ENCODE measurements around the gene PCBP1.
A peak's percentile ranks its signal among the peaks of the same experiment; 100 is the strongest.
"Not testable (repeated sequence)": the region's sequence is repeated elsewhere in the genome, so short reads cannot be mapped to it uniquely, and the experiment has no call there.

PCBP1 gene

DNA sequence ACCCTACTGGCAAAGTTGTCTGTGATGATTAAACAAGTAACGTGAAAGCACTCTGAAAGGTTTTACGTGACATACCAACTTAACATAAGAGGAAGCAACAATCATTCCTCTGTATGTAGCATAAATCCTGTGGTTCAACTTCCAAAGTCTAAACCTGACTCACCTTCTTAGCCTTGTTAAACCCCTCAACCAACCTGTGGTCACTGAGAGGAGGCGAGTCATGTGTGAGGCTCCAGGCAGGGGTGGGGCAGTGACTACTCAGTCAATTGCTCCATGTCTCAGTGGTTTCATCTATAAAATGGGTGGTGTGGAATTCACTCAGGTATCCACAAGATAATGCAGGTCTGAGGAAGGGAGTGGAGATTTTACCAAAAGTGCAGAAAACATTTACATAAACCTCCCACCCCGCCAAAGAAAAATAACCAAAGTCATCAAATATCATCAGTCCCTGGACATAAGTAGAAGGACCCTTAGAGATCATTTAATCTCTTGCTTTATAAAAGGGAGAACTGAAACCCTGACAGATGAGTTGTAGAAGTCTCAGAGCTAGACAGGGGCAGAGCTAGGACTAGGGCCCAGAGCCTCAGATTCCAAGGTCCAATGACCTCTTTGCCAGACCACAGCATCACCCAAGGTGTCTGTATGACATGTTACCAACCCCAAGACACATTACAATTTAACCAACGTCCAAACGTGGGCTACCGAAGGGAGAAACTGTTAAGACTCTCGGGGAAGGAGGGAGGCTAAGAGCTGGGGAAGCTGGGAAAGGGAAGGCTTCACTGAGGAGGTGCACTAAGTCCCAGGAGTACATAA, 3.7 kb upstream of the PCBP1 start:
- DNase-seq: no peak

DNA sequence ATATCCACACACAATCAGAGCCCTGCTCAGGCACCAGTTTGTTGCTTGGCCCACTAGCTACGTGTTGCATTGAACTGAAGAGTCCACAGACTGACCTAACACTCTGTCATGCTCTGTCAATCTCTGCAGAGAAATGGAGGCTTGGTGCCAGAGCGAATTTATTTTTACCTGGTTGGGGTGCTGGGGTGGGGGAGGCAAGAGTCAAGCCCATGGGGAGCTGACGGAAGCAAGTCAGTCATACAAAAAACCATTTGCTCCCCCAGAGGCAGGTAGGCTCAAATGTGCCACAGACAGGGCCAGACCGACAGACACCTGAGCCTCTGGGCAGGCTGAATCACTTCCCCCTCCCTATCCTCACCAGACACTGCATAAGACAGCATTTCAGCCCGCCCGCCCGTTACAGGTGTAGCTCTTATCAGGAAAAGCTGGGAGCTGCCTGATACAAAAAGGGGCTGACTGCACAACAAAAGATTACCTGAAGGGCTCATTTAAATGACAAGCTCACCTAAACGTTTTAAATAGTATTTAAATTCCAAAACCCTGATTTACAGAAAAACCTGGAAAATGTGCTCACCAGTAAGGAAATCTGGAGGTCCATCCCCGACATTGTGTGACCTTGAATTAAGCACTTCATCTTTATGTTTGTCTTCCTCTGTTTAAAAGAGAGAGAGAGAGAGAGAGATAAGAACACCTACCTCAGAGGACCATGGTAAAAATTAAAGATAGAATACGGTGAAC, 2.1 kb upstream of the PCBP1 start:
- peak; percentile 51 for DNase-seq

DNA sequence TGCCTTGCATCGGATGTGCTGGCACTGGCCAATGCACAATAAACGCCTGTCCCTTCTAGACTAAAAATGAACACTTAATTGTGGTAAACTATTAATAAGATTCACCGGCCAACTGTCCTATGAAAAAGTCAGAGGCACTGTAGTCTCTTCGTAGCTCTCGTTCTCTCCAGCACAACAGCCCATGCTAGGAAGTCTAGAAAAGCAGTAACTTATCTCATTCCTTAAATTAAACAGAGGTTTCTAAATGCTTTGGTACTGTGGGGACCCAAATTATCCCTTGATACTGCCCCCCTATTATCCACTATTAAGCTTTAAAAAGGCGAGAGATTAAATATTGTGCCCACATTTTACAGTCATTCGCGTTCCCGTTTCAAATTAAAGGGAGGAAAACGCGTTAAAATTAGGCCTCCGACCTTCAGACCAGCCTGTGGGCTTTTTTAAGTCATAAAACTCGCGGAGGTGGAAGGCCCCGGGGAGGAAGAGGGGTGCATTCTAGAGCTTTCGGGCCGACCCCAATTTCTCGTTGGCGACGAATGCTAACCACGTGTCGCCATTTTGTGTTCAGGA, 1.5 kb upstream of the PCBP1 start:
- no peak for DNase-seq

DNA sequence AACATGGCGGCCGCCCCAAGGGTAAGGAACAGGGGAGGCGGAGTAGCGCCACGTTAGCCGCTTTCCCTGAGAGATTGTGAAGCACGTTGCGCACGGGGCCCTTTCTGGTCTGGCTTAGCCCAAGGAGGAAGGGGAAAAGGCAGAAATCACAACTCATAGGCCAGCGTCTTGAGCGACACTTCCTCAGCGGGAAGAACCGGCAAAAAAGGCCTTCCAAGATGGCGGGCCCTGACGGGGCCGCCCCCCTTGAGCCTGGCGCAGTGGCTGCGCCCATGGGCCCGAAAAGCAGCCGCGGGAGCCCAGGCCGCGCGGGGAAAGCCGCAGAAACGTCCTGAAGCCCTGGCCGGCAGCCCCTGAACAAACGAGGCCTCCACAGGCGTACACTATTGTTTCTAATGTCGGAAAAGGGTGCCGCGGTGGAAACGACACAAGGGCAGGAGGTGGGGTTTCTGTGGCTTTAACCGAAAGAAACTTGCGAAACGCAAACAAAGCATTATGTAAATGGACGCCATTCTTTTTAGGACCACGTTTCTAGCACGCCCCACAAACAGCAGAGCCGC, 919 bp upstream of the PCBP1 start:
- peak; percentile 34 for DNase-seq

DNA sequence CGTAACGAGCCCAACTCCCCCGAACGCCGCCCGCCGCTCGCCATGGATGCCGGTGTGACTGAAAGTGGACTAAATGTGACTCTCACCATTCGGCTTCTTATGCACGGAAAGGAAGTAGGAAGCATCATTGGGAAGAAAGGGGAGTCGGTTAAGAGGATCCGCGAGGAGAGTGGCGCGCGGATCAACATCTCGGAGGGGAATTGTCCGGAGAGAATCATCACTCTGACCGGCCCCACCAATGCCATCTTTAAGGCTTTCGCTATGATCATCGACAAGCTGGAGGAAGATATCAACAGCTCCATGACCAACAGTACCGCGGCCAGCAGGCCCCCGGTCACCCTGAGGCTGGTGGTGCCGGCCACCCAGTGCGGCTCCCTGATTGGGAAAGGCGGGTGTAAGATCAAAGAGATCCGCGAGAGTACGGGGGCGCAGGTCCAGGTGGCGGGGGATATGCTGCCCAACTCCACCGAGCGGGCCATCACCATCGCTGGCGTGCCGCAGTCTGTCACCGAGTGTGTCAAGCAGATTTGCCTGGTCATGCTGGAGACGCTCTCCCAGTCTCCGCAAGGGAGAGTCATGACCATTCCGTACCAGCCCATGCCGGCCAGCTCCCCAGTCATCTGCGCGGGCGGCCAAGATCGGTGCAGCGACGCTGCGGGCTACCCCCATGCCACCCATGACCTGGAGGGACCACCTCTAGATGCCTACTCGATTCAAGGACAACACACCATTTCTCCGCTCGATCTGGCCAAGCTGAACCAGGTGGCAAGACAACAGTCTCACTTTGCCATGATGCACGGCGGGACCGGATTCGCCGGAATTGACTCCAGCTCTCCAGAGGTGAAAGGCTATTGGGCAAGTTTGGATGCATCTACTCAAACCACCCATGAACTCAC, 673 bp downstream of the PCBP1 start:
- no peak for DNase-seq

DNA sequence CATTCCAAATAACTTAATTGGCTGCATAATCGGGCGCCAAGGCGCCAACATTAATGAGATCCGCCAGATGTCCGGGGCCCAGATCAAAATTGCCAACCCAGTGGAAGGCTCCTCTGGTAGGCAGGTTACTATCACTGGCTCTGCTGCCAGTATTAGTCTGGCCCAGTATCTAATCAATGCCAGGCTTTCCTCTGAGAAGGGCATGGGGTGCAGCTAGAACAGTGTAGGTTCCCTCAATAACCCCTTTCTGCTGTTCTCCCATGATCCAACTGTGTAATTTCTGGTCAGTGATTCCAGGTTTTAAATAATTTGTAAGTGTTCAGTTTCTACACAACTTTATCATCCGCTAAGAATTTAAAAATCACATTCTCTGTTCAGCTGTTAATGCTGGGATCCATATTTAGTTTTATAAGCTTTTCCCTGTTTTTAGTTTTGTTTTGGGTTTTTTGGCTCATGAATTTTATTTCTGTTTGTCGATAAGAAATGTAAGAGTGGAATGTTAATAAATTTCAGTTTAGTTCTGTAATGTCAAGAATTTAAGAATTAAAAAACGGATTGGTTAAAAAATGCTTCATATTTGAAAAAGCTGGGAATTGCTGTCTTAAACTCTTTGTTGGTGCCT, 1.4 kb downstream of the PCBP1 start:
- no peak for DNase-seq

DNA sequence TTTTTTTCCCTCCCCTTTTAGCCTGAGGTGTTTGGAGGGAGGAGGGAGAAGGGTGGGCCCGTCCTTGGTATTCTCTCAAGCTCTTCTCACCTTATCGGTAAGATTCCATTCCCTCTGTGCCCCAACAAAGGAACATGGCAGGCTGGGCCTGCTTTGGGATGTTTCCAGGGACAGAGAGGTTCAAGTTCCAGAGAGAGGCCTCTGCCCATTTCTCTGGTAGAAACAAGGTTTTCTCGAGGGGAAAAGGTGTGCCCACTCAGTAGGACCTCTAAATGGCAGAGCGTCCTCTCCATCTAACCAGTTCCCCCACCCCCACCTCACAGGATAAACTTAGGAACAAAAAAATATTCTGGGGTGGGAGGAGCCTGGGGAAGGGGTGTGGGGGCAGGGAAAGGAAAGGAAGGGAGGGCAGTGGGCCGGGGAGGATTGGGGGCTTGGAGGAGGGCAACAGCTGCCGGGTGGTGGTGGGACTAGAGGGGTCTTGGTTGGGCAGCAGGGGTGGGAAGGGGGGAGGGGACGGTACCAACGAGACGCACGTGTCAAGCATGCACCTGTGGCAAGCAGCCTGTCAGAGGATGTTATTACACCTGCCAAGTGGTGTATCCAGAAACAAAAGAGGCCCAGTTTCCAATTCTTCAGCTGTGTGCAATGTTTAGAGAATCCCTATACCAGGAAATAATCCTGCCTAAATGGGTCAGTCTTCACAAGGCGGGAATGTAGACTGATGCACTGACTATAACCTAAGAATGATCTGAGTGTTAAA, 2.1 kb downstream of the PCBP1 start:
- DNase-seq: peak; percentile 80

DNA sequence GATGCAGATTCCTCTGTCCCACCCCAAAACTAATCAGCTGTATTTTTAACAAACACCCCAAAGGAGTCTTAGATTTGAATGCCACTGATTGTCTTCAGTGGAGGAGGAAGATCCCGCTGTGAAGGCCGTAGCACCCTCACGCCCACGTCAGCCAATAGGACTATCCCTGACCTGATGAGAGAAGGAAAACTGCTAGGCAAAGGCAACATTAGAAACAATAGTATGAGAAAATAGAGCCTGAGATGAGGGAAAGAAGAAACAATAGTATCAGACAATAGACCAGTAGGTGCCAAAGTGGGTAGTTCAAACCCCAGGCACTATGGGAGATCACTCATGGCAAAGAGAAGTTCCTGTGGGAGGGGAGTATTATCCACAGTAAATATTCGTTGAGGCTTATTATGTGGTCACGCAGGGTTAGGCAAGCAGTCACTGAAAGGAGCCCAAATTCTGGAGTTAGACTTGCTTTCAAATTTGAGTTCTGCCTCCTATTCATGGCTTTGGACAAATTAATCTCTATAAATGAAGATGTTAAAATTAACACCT, 2.8 kb downstream of the PCBP1 start:
- DNase-seq: no peak

DNA sequence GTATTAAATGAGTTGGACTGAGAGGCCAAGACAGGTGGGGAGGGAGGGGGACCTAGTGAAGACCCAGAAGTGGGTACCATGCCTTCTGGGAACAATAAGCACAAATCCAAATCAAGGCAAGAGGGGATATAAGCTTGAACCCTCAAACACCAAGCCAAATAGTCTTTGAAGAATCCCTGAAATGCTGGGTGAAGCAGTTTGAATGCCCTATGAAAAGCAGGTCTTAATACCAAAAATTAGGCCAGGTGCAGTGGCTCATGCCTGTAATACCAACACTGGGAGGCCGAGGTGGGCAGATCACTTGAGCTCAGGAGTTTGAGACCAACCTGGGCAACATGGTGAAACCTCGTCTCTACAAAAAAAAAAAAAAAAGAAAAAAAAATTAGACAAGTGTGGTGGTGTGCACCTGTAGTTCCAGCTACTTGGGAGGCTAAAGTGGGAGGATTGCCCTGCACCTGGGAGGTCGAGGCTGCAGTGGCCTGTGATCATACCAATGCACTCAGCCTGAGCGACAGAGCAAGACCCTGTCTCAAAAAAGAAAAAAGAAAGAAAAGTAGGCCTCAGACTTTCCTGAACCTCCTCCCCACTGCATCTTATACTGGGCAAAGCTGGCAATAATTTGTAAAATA, 3.5 kb downstream of the PCBP1 start:
- DNase-seq: no peak

DNA sequence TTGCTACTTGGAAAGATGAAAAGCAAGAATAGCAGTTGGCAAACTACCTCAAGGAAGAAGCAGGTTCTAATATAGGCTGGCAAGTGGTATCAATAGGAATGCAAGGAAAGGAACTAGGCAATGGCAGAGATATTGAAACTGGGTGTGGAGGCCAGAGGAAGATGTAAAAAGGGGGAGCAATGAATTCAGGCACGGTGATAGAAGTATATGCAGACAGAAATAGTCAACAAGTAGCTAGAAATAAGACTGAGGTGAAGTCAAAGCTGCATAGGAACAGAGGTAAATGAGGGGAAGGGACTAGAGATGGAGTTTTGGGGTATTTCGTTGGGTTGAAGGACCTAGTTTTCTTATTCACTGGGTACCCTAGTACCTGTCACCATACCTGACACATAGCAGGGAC, 4.1 kb downstream of the PCBP1 start:
- DNase-seq: no peak

DNA sequence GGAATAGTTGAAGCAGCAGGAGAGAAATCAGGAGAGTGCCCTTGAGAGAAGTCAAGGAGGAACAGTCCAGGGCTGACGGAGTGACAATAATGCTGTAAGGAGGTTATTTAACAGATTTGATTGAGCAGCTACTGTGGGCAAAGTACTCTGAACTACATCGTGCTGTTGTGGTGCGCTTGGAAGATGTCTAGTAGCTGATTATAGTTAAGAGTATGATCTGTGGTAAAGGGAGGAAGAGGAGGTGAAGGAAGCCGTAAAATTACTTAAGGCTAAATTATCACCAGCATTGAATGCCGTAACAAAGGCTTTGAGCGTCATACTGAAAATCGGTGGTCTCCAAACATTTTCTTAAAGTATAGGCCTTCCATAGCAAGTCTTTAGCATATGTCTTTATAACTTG, 4.5 kb downstream of the PCBP1 start:
- no peak for DNase-seq

DNA sequence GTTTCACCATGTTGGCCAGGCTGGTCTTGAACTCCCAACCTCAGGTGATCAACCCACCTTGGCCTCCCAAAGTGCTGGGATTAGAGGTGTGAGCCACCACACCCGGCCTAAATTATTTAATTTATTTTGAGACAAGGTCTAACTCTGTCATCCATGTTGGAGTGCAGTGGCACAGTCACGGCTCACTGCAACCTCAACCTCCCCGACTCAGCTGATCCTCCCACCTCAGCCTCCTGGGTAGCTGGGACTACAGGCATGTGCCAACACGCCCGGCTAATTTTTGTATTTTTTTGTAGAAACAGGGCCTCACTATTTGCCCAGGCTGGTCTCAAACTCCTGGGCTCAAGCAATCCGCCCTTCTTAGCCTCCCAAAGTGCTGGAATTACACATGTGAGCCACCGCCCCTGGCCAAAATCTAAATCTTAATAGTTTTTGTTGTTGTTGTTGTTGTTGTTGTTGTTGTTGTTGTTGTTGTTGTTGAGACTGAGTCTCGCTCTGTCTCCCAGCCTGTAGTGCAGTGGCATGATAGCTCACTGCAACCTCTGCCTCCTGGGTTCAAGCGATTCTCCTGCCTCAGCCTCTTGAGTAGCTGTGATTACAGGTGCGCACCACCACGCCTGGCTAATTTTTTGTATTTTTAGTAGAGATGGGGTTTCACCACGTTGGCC, 5.4 kb downstream of the PCBP1 start:
- DNase-seq: not testable (repeated sequence)

DNA sequence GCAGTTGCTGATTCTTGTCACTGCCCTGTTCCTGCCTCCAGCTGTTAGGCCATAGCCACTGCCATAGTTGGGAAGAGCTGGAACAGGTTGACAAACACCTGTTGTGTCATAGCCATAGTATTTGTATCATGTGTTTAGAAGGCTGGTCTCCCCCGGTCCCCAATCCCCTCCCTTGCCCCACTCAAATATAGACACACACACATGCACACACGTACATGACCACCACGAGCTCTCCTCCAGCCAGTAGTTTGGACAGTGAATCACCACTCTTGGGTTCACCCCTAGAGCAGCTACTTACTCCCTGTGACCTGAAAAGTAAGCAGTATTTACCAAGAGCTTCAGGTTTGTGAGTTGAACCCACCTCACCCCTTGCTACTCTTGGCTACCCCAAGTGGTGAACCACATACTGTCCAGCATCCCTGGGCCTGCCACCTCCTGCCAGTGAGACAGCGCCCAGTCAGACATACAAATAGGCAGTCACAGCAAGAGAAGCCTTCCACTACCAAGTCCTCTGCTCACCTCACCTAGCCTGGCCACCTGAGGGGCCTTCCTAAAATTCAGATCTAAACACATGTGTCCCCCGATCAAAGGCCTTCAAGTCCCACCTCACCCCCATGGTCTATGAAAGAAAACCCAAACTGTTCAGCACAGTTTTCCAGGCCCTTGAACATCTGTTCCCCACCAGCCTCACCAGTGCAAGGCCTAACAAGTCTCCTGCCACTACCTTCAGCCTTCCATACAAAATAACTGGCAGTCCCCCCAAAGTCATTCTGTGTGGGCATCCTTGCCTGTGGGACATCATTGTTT, 7.1 kb downstream of the PCBP1 start:
- DNase-seq: no peak

DNA sequence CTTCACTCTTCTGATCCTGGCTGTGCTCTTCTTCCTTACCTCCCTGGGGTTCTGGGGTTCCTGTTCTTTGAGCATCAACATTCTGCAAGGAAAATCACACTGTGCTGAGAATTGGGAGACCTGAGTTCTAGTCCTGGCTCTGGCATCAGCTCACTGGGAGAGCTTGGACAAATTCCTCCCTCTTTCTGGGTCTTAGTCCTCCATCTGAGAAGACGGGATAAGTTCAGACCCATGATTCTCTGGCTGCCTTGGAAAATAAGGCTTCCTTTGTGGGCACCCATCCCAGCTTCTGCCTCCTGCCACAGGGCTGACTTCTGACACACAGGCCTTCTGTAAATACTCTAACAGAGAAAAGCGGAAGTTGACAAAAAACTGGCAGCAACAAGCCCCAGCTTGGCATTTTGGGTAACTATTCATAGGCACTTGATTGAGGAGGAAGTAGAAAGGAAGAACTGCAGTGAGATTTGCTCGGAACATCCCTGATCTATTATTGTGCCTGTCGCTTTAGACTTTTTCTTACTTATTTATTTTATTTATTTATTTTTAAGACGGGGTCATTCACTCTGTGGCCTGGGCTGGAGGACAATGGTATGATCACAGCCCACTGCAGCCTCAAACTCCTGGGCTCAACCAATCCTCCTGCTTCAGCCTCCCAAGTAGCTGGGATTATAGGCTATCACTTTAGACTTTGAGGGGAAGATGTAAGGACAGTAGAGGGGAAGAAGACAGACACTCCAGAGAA, 7.9 kb downstream of the PCBP1 start:
- no peak for DNase-seq

DNA sequence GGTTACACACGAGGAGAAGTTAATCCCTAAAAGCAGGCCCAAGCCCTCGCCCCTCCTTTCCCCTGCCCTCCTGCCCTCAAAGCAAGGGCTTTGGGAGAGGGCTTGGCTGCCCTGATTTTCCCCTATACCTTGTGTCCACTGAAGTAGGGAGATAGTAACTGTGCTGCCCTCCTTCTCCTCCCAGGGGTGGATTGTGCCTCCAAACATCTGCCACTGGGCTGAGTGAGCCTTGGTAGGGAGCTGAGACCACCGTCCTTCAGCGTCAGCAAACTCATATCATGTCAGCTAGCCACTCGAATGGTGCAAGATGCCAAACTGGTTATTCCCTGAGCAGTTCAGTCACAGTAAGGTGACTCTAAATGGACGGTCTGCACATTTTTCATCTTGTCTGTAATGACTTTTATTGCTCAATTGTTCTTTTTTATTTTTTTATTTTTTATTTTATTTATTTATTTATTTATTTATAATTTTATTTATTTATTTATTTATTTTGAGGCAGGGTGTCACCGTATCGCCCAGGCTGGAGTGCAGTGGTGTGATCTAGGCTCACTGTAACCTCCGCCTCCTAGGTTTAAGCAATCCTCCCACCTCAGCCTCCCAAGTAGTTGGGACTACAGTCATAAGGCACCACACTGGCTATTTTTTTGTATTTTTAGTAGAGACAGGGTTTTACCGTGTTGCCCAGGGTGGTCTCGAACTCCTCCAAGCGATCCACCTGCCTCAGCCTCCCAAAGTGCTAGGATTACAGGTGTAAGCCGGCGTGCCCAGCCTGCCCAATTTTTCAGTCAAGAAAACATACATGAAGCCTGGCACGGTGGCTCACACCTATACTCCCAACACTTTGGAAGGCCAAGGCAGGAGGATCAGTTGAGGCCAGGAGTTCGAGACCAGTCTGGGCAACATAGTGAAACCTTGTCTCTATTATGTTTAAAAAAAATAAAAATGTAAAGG, 8.7 kb downstream of the PCBP1 start:
- DNase-seq: no peak

DNA sequence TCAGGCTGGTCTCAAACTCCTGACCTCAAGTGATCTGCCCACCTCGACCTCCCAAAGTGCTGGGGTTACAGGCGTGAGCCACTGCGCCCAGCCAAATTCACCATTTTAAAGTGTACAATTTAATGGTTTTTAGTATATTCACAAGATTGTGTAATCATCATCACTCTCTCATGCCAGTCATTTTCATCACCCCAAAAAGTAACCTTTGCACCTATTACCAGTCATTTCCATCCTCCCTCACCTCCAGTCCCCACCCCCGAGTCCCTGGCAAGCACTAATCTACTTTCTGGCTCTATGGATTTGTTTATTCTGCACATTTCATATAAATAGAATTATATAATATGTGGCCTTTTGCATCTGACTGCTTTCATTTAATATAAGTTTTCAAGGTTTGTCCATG, 10.8 kb downstream of the PCBP1 start:
- no peak for DNase-seq

DNA sequence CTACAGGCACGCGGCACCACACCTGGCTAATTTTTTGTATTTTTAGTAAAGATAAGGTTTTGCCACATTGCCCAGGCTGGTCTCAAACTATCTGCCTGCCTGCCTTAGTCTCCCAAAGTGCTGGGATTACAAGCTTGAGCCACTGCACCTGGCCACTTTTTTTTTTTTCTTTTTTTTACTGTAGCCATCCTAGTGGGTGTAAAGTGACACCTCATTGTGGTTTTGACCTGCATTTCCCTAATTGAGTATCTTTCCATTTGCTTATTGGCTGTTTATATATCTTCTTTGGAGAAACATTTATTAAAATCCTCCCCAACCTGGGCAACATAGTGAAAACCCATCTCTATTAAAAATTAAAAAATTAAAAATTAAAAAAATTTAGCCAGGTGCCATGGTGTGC, 12.0 kb downstream of the PCBP1 start:
- no peak for DNase-seq

All from NCI-H1417 treated with DMSO at 0.1 percent for 48 hours (cell line).